AG04450 (cell line): Measurements from ENCODE around the gene NUB1. TPM values are rescaled to one million over a fixed set of nuclear protein-coding genes. Genes with fewer than 3 reads are reported as not detected.

ENCODE experiments used
- CTCF ChIA-PET: fragments of 300-600, 350-600 bp; formaldehyde crosslinking; extraction: SDS; loops from one replicate; lab custom pipeline; 2022; ENCODE audit warnings: antibody characterized with exemption, inconsistent platforms; lab: Charles Lee
- POLR2A ChIA-PET: fragments of 350-600 bp; formaldehyde crosslinking; extraction: SDS; loops from one replicate; lab custom pipeline; 2021; ENCODE audit warnings: antibody characterized with exemption, inconsistent platforms; lab: Yijun Ruan, JAX
- DNase-seq: peaks from one replicate; pipeline ENCODE4 v3.0.0-alpha.2; 2011; ENCODE audit warnings: low read depth, low spot score
- H3K27ac ChIP-seq: one replicate; pipeline ENCODE4 v1.5.1; 2012; ENCODE audit warnings: low read depth, low read length, control low read depth
- H3K27me3 ChIP-seq: one replicate; pipeline ENCODE4 v1.6.0; 2012; ENCODE audit warnings: low read length; ENCODE audit not compliant: control insufficient read depth, insufficient read depth
- H3K4me3 ChIP-seq: 2 replicates; pipeline ENCODE4 v1.5.1; 2011; ENCODE audit warnings: mild to moderate bottlenecking, low read depth, low read length, control low read depth
- H3K9me3 ChIP-seq: 2 replicates; pipeline ENCODE4 v1.5.1; 2012; ENCODE audit warnings: low read length; ENCODE audit not compliant: control insufficient read depth, insufficient read depth
- CTCF ChIP-seq: IDR thresholded peaks from 2 replicates; pipeline ENCODE4 v1.5.1; 2011; ENCODE audit warnings: low read depth, low read length, control low read depth, inconsistent platforms
- polyA plus RNA-seq: library from polyadenylated mRNA; depleted of rRNA; stranded (reverse); fragments of >200 nt; gene quantifications from 2 replicates; pipeline ENCODE4 v1.2.3, GENCODE V29; 2011

Gene NUB1
- polyA plus RNA-seq, 1 experiment = 64.1 TPM

DNA sequence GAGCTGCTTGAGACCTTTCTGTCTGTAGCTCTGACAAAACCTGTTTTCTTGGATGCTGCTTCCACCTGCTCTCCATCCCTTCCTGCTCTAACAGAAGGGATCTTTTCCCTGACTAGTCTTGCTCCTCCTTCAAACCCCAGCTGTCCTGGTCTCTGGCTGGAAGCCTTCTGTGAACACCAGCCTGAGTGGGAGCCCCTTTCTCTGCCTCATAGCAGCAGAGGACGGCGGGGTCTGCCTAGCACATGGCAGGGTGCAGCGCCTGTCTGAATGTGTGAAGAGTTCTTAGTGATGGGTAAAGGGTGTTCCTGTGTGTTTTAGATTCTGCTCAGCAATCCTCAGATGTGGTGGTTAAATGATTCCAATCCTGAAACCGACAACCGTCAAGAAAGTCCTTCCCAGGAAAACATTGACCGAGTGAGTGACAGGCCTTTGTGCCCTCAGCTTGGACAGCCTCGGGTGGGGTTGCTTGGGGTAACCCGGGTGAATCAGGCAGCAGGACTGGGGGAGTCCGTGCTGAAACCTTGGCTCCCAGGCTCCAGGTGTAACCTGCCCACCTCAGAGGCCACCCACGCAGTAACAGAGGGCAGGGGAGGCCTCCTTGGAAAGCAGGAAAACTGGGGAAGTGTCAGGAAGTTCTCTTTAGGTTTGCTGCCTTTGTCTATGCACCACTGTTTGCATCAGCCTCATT is 34.1 kb downstream of the NUB1 start:
- ChIA-PET POLR2A (no interaction called here), CTCF (no interaction called here)
- Histone ChIP-seq H3K9me3 (no peaks in the 10 kb centered on the region; the same call in 1 of the 2 replicates), H3K27ac (no peak overlapping the region), H3K27me3 (peaks cover 1% of the 10 kb centered on the region), H3K4me3 (no peak overlapping the region)
- TF ChIP-seq CTCF = no peak
- DNase-seq = no peak

GRCh38 chr7:151376218-151376902 is 34.7 kb downstream of the NUB1 start:
- DNase-seq = no peak
- no peak for TF ChIP-seq CTCF
- no peaks in the 10 kb centered on the region; the same call in 1 of the 2 replicates for H3K9me3 ChIP-seq
- ChIA-PET CTCF (interaction anchor here (0.6 kb wide), 1 partner anchor 204 kb away, joined by 4 read pairs; no protein-coding TSS in a partner anchor), POLR2A (interaction anchor here (0.5 kb wide), 1 partner anchor 112 kb away, joined by 4 read pairs; no protein-coding TSS in a partner anchor)
- peaks cover 6% of the 10 kb centered on the region for H3K27me3 ChIP-seq
- no peak overlapping the region for H3K4me3 ChIP-seq
- no peak overlapping the region for H3K27ac ChIP-seq

DNA sequence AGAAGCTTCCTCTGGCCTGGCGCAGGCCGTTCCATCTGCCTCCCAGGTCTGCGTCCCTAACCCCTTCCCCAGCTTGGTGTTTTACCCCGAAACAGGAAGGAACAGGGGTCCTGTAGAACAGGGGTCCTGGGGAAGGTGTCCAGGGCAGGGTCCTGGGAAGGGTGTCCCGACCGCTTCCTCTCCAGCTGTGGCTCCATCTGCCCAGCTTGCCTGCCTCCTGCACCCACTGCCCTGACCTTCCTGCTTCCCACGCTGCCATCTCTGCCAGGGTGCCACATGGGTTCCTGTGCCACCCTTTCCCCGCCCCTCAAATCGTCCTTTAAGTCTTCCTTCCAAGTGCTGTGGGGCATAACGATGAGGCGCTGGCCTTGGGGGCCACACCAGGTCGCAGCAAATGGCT is 35.8 kb downstream of the NUB1 start:
- Histone ChIP-seq H3K27me3 (peaks cover 15% of the 10 kb centered on the region), H3K9me3 (no peaks in the 10 kb centered on the region; the same call in 1 of the 2 replicates), H3K4me3 (no peak overlapping the region), H3K27ac (no peak overlapping the region)
- POLR2A ChIA-PET = no interaction called here
- DNase-seq = no peak
- no peak for TF ChIP-seq CTCF
- CTCF ChIA-PET = no interaction called here

DNA sequence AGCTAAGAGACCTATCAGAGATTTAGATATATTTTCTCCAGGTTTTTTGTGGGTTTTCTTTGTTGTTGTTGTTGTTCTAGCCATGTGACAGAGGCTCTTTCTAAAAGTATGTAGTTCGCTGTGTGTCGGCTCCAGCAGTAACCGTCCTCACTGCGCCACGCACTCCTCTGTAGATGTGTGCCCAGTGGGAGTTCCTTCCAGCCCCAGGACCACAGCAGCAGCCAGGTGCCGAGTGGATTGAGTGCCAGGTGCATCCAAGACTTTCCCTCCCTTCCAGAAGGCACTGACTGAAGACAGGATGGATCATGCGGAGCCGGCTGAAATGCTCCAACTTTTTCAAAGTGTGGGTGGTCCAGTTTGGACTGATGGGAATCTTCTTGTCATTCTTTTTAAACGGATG is 36.4 kb downstream of the NUB1 start:
- POLR2A ChIA-PET = no interaction called here
- DNase-seq = no peak
- Histone ChIP-seq H3K27ac (no peak overlapping the region), H3K27me3 (peaks cover 21% of the 10 kb centered on the region), H3K9me3 (no peaks in the 10 kb centered on the region; the same call in 1 of the 2 replicates), H3K4me3 (no peak overlapping the region)
- TF ChIP-seq CTCF = no peak
- CTCF ChIA-PET = interaction anchor here (1.2 kb wide), 1 partner anchor 71 kb away, joined by 3 read pairs; no protein-coding TSS in a partner anchor
